ENCODE data around the gene APIP.

The APIP gene

DNA sequence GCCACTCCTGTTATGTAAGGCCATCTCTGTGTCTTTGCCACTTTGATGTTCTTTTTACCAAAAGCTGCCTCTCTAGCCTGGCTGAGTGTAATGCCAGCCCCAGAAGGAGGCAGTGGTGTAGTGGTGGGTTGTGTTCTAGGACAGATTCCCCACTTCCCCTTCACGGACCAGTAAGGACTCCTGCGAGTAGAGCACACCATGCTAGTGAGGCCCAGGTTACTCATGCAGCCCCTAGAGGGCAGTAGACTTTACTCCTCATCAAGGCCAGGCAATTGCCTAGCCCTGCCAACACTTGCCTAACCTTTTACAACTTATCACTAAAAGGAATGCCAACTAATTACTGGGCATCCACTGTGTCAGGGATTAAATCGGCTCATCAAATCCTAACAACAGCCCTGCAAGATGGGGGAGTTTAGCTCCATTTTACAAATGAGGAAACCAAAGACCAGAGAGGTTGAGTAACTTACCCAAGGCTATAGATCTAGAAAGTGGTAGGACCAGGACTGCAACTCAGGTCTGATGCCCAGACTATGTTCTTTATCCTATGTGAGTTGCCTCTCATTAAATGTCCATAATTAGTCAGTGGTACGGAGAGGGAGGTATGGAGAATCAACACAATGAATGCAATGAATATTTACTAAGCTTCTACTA is 75.3 kb downstream of the APIP start:
- DNase-seq (ENCODE audit: low read depth), result no peak

DNA sequence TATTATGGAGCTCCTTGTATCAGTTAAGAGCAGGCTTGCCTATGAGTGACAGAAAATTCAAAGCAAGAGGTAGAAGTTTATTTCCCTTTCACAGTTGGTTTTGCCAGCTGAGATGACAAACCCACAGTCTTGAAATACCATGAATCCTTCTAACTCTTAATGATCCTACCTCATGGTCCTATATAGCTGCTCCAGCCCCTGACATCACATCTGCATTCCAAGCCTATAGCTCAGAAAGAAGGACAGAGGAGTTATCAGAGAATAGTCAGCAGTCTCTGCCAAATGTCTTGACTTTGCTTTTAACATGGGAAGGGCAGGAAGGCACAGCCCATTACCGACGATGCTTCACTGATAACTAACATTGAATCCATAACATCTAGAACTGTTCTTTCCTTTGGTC is 76.2 kb downstream of the APIP start:
- DNase-seq (ENCODE audit: low read depth), result no peak

DNA sequence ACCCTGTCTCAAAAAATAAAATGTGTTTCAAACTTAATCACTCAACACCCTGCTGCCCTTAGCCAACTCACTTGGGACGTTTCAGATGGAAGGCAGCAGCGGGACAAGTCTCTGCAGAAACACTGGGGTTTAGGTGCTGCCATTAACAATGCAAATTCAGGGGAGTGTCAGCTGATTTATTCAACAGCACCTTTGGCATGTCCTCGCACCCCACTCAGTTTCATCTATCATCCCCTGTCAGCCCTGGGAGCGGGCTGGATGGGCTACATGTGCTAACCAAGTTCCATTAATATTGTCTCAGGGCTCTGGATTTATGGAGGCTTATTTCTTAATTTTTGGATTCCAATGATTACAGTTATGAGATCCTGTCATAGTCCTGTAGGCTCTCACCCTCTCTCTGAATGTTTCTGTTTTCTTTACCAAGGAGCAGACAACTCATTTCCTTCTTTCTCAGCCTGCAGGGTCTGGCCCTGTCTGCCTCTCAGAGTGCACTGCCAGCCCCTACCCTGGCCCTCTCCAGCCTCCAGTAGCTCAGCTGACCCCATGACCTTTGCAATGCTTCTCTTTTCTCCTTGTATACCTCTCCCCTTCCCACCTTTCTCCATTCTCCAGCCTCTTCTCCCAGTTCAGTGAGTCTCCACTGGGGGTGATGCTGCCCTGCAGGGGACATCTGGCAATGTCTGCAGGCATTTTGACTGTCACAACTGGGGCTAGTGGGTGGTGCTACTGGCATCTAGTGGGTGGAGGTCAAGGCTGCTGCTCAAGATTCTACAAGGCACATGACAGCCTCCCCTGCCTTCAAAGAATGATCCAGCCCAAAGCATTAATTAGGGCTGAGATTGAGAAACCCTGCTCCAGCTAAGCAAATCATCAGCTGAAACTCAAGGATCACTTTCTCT is 79.0 kb downstream of the APIP start:
- no peak for DNase-seq (ENCODE audit: low read depth)

DNA sequence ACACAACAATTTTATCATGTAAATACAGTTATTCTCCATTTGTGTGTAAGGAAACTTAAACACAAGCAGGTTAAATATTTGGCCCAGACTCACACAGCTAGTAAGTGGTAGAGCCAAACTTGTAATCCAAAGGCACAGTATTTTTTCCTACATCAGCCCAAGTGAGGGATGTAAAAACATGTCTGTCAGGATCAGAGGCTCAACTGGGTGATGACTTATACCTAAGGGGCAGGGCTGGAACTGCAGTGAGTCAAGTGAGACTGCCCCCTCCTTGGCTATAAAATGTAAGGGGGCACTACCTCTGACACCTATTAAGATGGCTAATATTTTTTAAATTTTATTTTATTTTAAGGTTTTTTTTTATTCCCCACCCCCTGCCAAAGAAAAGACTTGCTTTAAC is 82.6 kb downstream of the APIP start:
- DNase-seq (ENCODE audit: low read depth), result no peak

Data from activated T-helper 9 cell treated with anti-CD3 and anti-CD28 coated beads, Interleukin-2, amount 50 U/mL, for 16 hours (primary cell).